ENCODE data around the gene ELOVL4.

DNA sequence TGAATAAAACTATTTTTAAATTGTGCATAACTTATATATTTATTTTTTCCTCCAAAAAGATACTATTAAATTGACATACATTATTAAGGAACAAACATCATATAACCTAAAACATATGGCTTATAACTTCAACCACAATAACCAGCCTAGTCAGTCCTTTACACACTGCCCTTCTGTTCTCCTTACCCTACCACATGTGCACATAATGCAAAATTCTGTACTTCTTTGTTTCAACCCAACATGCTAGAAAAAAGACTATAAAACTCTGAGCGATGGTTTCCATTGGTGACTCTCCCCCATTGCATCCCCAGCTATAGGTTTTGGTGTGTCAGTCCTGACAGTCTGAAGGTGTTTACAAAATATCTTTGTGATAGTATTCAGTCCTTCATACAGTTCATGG is 42.3 kb upstream of the ELOVL4 start:
- TF ChIP-seq CTCF (IDR thresholded peaks at IDR 0.05) = no peak
- TF ChIP-seq EZH2 (IDR thresholded peaks at IDR 0.05; ENCODE audit: borderline replicate concordance, insufficient read depth, low read depth, low read length, poor library complexity, severe bottlenecking) = no peak

Measured in B cell (primary cell).